Measurements from ENCODE around the gene OSBPL7.

DNA sequence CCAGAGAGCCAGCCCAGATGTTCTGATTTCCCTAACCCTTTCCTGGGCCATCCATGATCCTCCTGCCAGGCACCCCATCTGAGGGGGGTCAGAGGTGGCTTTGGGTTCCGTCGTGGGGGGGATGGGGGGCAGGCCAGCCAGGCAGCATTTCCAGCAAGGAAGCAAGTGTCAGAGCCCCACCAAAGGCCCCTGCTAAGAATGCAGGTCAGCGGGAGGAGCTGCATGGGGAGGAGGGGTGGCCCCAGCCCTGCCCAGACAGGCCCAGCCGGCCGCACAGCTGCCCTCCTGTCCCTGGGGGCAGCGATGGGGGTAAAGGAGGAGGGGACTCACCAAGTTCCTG lies 21.8 kb upstream of the OSBPL7 start:
- TF ChIP-seq EZH2 (IDR thresholded peaks at IDR 0.05) (no peak), EZH2phosphoT487 (IDR thresholded peaks at IDR 0.05) (no peak)
- TF ChIP-seq, protein P1, sequence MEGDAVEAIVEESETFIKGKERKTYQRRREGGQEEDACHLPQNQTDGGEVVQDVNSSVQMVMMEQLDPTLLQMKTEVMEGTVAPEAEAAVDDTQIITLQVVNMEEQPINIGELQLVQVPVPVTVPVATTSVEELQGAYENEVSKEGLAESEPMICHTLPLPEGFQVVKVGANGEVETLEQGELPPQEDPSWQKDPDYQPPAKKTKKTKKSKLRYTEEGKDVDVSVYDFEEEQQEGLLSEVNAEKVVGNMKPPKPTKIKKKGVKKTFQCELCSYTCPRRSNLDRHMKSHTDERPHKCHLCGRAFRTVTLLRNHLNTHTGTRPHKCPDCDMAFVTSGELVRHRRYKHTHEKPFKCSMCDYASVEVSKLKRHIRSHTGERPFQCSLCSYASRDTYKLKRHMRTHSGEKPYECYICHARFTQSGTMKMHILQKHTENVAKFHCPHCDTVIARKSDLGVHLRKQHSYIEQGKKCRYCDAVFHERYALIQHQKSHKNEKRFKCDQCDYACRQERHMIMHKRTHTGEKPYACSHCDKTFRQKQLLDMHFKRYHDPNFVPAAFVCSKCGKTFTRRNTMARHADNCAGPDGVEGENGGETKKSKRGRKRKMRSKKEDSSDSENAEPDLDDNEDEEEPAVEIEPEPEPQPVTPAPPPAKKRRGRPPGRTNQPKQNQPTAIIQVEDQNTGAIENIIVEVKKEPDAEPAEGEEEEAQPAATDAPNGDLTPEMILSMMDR (IDR thresholded peaks at IDR 0.05) = no peak

Data from neural progenitor cell (in vitro differentiated cells).